ENCODE results near the gene LHFPL6. TPM values are rescaled to one million over a fixed set of nuclear protein-coding genes. Genes with fewer than 3 reads are reported as not detected.

LHFPL6 gene
- total RNA-seq, 2 experiments from 2014 or later, result 1.2 TPM

DNA sequence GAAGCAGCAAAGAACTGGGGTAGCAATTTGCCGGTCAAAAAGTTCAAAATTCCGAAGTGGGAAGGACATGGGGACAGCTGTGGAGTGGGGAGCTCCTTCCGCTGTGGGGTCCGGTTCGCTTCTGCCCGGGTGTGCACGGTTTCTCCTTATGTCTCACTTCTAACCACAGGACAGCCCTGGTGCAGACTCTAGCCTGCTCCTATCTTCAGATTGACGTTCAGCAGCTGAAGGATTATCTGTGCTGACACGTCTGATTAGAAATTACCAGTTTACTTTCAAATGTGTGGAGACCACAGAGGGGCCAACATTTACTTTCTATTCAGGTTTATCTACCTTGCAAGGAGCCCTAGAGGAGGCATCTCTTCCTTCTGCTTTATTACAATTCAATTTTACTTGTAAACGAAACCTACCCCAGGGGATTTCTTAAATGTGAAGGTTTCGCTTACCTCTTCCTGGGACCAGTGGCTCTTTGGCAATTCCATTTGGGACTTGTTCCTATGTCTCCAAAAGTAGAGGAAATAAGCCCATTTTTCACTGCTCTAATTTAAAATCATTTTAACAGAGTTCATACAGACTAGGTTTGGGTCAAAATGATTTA lies 27.3 kb downstream of the LHFPL6 start:
- DNase-seq (no peak), ATAC-seq (no peak)
- ChIA-PET POLR2A (no interaction called here), CTCF (interaction anchor here (0.6 to 2.1 kb wide), 3 partner anchors 36 to 431 kb away, joined by 3 to 6 read pairs (median 4); no protein-coding TSS in a partner anchor)
- H3K4me1 Mint-ChIP-seq, result no peaks in the 10 kb centered on the region
- no peak overlapping the region for H3K27ac Mint-ChIP-seq
- no peak overlapping the region for H3K4me3 Mint-ChIP-seq
- intact Hi-C loops (cut with DNase I, micrococcal nuclease), result no loop called here
- H3K9me3 Mint-ChIP-seq (ENCODE audit: low read depth), result no peaks in the 10 kb centered on the region
- peaks cover 5% of the 10 kb centered on the region for H3K27me3 Mint-ChIP-seq
- no peaks in the 10 kb centered on the region for H3K36me3 Mint-ChIP-seq (ENCODE audit: low read depth)

DNA sequence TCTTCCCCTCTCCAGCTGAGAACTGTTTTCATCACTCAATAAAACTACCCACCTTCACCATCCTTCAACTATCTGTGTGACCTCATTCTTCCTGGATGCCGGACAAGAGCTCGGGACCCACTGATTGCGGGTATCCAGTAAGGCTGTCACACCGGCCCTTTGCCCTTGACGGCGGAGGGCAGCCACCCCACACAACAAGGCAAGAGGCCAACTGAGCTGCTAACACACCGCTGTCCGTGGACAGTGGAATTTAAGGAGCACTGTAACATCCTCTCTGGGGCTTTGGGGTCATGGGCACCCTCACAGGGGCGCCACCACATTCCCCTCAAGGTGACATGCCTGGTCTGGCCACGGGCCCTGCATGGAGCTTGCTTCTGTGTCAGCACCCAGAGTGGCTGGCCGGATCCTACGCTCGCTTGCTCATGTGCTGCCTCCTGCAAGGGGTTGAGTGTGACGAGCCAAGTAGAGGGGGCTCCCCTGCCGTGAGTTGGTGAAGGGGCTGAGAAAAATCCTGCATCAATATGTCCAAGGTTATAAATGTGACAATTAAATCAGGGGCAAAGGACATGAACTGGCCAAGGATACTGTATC lies 31.4 kb downstream of the LHFPL6 start:
- DNase-seq (no peak), ATAC-seq (no peak)
- Mint-ChIP-seq H3K9me3 (ENCODE audit: low read depth) (no peaks in the 10 kb centered on the region), H3K4me3 (no peak overlapping the region), H3K36me3 (ENCODE audit: low read depth) (no peaks in the 10 kb centered on the region), H3K27me3 (peaks cover 17% of the 10 kb centered on the region), H3K27ac (no peak overlapping the region), H3K4me1 (no peaks in the 10 kb centered on the region)
- CTCF ChIA-PET, result no interaction called here
- intact Hi-C loops (cut with DNase I, micrococcal nuclease), result no loop called here
- POLR2A ChIA-PET, result no interaction called here

DNA sequence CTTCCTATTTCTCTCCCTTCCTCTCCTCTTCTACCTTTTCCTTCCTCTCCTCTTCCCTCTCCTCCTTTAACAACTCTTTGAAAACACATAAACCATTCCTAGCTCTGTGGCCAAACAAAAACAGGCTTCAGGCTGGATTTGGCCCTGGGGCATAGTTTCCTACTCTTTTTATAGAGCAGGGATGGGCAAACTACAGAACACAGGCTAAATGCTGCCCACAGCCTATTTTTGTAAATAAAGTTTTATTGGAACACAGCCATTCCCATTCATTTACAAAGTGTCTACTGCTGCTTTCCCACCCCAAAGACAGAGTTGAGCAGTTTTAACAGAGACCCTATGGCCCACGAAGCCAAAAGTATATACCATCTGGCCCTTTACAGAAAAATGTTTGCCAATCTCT lies 35.4 kb downstream of the LHFPL6 start:
- no peaks in the 10 kb centered on the region for H3K36me3 Mint-ChIP-seq (ENCODE audit: low read depth)
- intact Hi-C loops (cut with DNase I, micrococcal nuclease), result no loop called here
- DNase-seq (no peak), ATAC-seq (no peak)
- ChIA-PET POLR2A (no interaction called here), CTCF (no interaction called here)
- peaks cover 17% of the 10 kb centered on the region for H3K27me3 Mint-ChIP-seq
- H3K27ac Mint-ChIP-seq, result no peak overlapping the region
- H3K4me3 Mint-ChIP-seq, result no peak overlapping the region
- no peaks in the 10 kb centered on the region for H3K4me1 Mint-ChIP-seq
- H3K9me3 Mint-ChIP-seq (ENCODE audit: low read depth), result no peaks in the 10 kb centered on the region

DNA sequence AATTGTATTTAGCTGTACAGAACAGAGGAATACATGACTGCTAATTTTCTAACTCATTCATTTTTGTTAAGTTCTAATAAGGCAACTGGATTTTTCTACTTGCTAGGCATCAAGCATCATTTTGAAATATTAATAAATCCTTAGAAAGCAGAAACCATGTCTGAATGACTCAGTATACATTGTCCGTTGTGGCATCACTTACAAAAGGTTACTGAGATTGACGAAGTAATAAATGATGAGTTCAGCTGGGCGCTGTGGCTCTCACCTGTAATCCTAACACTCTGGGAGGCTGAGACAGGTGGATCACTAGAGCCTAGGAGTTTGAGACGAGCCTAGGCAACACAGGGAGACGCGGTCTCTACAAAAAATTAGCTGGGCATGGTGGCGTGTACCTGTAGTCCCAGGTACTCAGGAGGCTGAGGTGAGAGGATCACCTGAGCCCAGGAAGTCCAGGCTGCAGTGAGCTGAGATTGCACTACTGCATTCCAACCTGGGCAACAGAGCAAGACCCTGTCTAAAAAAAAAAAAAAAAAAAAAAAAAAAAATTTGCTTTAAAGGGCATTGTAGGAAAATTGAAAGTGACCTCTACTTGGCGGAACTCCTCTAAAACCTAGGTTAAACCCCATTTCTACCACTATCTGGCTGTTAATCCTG lies 36.6 kb downstream of the LHFPL6 start:
- Mint-ChIP-seq H3K4me3 (no peak overlapping the region), H3K27me3 (peaks cover 16% of the 10 kb centered on the region), H3K4me1 (no peaks in the 10 kb centered on the region), H3K27ac (no peak overlapping the region), H3K36me3 (ENCODE audit: low read depth) (no peaks in the 10 kb centered on the region), H3K9me3 (ENCODE audit: low read depth) (no peaks in the 10 kb centered on the region)
- DNase-seq, result no peak
- intact Hi-C loops (cut with DNase I, micrococcal nuclease), result no loop called here
- ATAC-seq, result no peak
- POLR2A ChIA-PET, result no interaction called here
- CTCF ChIA-PET, result no interaction called here

DNA sequence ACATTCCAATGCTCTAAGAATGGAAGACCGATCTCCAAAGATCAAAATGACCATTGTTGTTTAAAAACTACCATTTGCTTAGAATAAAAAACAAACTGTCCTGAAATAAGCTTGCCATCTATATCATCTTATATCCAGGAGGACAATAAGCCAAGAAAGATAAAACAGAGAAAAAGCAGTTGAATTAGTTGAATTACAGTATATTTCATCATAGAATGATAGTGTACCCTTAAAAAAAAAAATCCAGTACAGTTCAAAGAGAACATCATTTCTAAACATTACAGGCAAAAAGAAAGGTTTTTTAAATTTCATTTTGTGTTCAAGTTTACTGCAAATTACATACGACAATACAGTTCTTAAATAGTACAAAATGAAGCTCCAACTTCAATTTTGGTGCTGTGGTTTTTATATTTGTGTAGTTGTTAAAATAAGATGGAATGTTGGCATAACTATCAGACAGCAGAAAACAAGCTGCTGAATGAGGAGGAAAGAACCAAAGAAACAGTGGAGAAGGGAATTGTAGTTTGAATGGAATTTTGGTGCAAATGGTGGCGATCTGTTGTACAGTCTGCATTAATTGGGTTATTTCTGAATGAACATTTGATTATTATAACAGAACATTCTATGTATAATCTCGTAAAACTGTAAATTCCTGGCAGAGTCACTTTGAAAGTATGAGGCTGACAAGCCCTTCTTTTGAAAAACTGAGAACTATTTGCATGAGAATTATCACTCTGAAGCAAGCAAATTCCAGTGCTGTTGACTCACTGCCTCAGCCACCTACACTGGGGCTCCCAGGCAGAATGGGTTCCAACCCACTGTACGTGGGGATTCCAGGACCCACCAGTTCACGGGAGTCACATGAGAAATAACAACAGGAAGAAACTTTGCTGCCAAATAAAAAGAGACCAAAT lies 37.7 kb downstream of the LHFPL6 start:
- Mint-ChIP-seq H3K4me1 (no peaks in the 10 kb centered on the region), H3K27me3 (peaks cover 16% of the 10 kb centered on the region), H3K4me3 (no peak overlapping the region), H3K36me3 (ENCODE audit: low read depth) (no peaks in the 10 kb centered on the region), H3K9me3 (ENCODE audit: low read depth) (no peaks in the 10 kb centered on the region), H3K27ac (no peak overlapping the region)
- CTCF ChIA-PET, result interaction anchor here (0.6 kb wide), 2 partner anchors 22 to 152 kb away, joined by 3 to 4 read pairs; no protein-coding TSS in a partner anchor
- ATAC-seq (no peak), DNase-seq (no peak)
- POLR2A ChIA-PET, result no interaction called here
- intact Hi-C loops (cut with DNase I, micrococcal nuclease), result no loop called here

DNA sequence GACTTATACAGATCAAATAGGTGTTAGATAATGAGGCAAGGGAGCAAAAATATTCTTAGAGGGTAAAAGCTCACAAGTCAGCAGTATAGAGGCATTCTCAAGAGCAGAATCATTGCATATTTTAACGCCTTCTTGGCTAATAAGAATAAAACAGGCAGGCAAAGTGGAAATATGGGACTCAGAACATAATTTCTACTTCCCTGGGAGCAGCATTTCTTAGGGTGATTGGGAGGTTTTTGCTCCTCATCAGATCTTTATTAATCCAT lies 39.6 kb downstream of the LHFPL6 start:
- Mint-ChIP-seq H3K36me3 (ENCODE audit: low read depth) (no peaks in the 10 kb centered on the region), H3K27ac (no peak overlapping the region), H3K4me3 (no peak overlapping the region), H3K9me3 (ENCODE audit: low read depth) (no peaks in the 10 kb centered on the region), H3K4me1 (no peaks in the 10 kb centered on the region), H3K27me3 (peaks cover 10% of the 10 kb centered on the region)
- intact Hi-C loops (cut with DNase I, micrococcal nuclease), result no loop called here
- no peak for ATAC-seq
- ChIA-PET POLR2A (no interaction called here), CTCF (interaction anchor here (1.2 to 1.3 kb wide), 2 partner anchors 18 to 52 kb away, joined by 3 read pairs; no protein-coding TSS in a partner anchor)
- DNase-seq, result no peak

DNA sequence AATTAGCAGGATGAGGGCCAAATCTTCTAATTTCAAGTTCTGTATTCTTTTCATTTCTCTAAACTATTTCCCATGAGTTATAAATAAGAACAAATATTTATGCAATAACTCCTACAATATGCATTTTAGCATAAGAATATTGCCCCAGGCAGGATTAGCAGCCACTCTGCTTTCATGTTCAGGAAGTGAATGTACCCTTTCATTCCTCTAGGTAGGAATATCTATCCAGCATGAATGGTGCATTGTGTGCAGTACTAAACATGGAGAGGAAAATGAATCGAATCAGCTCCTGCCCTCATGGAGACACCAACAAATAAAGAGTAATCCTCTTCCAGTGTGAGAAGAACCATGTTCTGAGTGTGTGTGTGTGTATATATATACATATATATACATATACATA lies 41.0 kb downstream of the LHFPL6 start:
- Mint-ChIP-seq H3K4me1 (no peaks in the 10 kb centered on the region), H3K27ac (no peak overlapping the region), H3K9me3 (ENCODE audit: low read depth) (no peaks in the 10 kb centered on the region), H3K27me3 (peaks cover 9% of the 10 kb centered on the region), H3K4me3 (no peak overlapping the region), H3K36me3 (ENCODE audit: low read depth) (no peaks in the 10 kb centered on the region)
- intact Hi-C loops (cut with DNase I, micrococcal nuclease), result no loop called here
- ChIA-PET CTCF (no interaction called here), POLR2A (no interaction called here)
- ATAC-seq (no peak), DNase-seq (no peak)

DNA sequence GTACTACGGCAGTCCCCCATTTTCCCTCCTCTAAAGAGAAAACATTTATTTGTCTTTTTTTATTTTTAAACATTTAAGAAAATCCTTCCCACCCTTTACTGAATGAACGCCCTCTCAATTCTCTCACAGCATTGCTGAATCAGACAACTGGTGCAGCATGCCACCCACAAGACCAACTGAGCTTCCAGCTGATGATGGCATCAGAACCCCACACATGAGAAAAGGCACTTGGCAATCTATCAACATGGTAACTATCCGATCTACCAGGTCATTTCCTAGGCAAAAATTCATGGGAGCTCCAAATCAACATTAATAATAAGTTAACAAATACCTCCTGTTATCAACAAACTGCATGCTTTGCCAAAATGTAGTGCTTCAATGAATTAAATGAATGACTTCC lies 43.1 kb downstream of the LHFPL6 start:
- ATAC-seq (no peak), DNase-seq (no peak)
- H3K9me3 Mint-ChIP-seq (ENCODE audit: low read depth), result no peaks in the 10 kb centered on the region
- no peak overlapping the region for H3K27ac Mint-ChIP-seq
- H3K4me3 Mint-ChIP-seq, result no peak overlapping the region
- peaks cover 6% of the 10 kb centered on the region for H3K27me3 Mint-ChIP-seq
- H3K36me3 Mint-ChIP-seq (ENCODE audit: low read depth), result no peaks in the 10 kb centered on the region
- CTCF ChIA-PET, result no interaction called here
- H3K4me1 Mint-ChIP-seq, result no peaks in the 10 kb centered on the region
- intact Hi-C loops (cut with DNase I, micrococcal nuclease), result no loop called here
- POLR2A ChIA-PET, result no interaction called here

DNA sequence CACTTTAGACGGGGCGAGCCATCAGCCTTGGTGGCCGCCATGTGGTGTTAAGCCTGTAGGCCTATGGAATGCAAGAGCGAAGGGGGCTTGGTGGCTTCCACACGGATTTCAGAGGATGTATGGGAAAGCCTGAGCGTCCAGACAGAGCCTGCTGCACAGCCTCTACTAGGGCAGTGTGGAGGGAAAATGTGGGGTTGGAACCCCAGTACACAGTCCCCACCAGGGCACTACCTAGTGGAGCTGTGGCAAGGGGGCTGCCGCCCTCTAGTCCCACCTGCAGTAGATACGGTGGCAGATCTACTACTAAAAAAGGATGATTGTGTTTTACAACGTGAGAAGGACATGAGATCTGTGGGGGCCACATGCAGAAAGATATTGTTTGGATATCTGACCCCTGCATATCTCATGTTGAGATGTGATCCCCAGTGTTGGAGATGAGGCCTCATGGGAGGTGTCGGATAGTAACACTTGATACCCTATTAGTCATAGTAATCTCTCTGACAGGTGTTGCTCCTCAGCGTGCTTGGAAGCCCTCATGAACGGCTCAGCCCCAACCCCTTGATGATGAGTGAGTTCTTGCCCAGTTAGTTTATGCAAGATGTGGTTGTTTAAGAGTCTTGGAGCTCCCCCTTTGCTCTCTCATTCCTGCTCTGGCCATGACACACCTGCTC lies 45.6 kb downstream of the LHFPL6 start:
- H3K9me3 Mint-ChIP-seq (ENCODE audit: low read depth), result no peaks in the 10 kb centered on the region
- peaks cover 7% of the 10 kb centered on the region for H3K27me3 Mint-ChIP-seq
- ATAC-seq (no peak), DNase-seq (no peak)
- CTCF ChIA-PET, result no interaction called here
- POLR2A ChIA-PET, result no interaction called here
- intact Hi-C loops (cut with DNase I, micrococcal nuclease), result no loop called here
- H3K27ac Mint-ChIP-seq, result no peak overlapping the region
- no peaks in the 10 kb centered on the region for H3K4me1 Mint-ChIP-seq
- no peak overlapping the region for H3K4me3 Mint-ChIP-seq
- H3K36me3 Mint-ChIP-seq (ENCODE audit: low read depth), result no peaks in the 10 kb centered on the region

DNA sequence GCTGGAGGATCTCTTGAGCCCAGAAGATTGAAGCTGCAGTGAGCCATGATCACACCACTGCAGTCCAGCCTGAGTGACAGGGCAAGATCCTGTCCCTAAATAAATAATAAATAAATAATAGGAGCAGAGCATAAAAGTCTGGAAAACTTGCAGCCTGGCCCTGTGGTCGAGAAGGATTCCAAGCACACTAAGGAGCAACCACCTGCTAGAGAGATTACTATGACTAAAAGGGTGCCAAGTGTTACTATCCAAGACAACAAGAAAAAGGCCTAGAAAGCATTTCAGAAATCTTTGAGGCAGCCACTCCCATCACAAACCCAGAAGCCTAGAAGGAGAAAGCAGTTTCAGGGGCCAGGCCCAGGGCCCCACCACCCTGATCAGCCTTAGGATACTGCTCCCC lies 46.1 kb downstream of the LHFPL6 start:
- no peak for DNase-seq
- no peaks in the 10 kb centered on the region for H3K4me1 Mint-ChIP-seq
- H3K4me3 Mint-ChIP-seq, result no peak overlapping the region
- POLR2A ChIA-PET, result no interaction called here
- intact Hi-C loops (cut with DNase I, micrococcal nuclease), result no loop called here
- no peaks in the 10 kb centered on the region for H3K9me3 Mint-ChIP-seq (ENCODE audit: low read depth)
- peaks cover 7% of the 10 kb centered on the region for H3K27me3 Mint-ChIP-seq
- CTCF ChIA-PET, result no interaction called here
- no peak for ATAC-seq
- H3K36me3 Mint-ChIP-seq (ENCODE audit: low read depth), result no peaks in the 10 kb centered on the region
- no peak overlapping the region for H3K27ac Mint-ChIP-seq

DNA sequence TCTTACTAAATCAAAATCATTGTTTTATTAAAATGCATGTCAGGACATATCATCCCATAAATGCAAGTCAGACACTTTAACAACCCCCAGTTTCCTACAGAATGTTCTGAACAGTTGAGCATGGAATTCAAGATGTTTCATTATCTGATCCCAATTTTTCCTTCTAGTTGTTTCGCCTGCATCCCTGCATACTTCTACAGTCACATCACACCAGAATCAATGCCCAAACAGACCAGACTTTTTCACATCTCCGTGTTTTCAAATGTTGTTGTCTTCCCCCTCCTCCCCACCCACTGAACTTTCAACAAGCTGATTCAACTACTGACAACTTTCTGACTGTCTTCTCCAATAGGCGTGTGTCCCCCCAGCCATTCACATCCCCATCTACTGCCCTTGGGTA lies 48.6 kb downstream of the LHFPL6 start:
- ChIA-PET POLR2A (no interaction called here), CTCF (interaction anchor here (1.6 kb wide), 1 partner anchor 58 kb away, joined by 3 read pairs; no protein-coding TSS in a partner anchor)
- Mint-ChIP-seq H3K4me1 (no peaks in the 10 kb centered on the region), H3K27me3 (peaks cover 6% of the 10 kb centered on the region), H3K9me3 (ENCODE audit: low read depth) (no peaks in the 10 kb centered on the region), H3K36me3 (ENCODE audit: low read depth) (no peaks in the 10 kb centered on the region), H3K27ac (no peak overlapping the region), H3K4me3 (no peak overlapping the region)
- intact Hi-C loops (cut with DNase I, micrococcal nuclease), result no loop called here
- ATAC-seq (no peak), DNase-seq (no peak)

Data from activated CD4-positive, alpha-beta T cell treated with anti-CD3 and anti-CD28 coated beads for 36 hours (primary cell).